ENCODE measurements around the gene FYB1. TPM values are rescaled to one million over a fixed set of nuclear protein-coding genes. Genes with fewer than 3 reads are reported as not detected.

The FYB1 gene
- total RNA-seq, 2 donors from 2014 or later, result 127 to 131 TPM

DNA sequence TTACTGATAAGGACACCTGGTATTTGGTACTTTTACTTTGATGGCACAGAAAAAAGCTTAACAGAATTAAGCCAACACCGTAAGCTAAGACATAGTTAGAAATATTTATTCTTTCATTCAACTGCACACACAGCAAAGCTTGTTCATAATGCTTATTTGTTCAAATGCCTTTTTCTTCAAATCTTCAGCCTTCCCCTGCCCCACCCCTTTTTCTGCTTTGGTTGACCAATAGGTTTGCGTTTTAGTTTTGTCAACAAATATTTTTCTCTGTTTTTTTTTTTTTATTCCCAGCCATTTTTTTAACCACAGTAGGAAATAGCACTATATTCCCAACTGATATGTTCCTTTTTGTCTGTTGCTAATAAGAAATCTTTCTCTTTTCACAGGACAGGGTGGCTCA is 140.2 kb downstream of the FYB1 start:
- Mint-ChIP-seq H3K36me3 (ENCODE audit: insufficient read depth in 2 of 2) (peaks cover 7 to 11% of the 10 kb centered on the region in 2 donors), H3K4me3 (no peak overlapping the region), H3K27me3 (ENCODE audit: low read depth) (peaks cover 25% of the 10 kb centered on the region), H3K27ac (no peak overlapping the region), H3K9me3 (peaks cover 3 to 4% of the 10 kb centered on the region in 2 donors), H3K4me1 (ENCODE audit: low read depth) (peaks cover 50% of the 10 kb centered on the region)
- no peak for DNase-seq
- no peak for ATAC-seq (replicated peaks in 1 of 2)

- DNase-seq, result no peak
- Mint-ChIP-seq H3K27ac (peak overlapping the region; percentile 75), H3K4me3 (peak overlapping the region; percentile 2 to 83), H3K27me3 (ENCODE audit: low read depth) (peaks cover 25% of the 10 kb centered on the region), H3K9me3 (no peaks in the 10 kb centered on the region), H3K4me1 (ENCODE audit: low read depth) (peaks cover 42% of the 10 kb centered on the region), H3K36me3 (ENCODE audit: insufficient read depth in 2 of 2) (peaks cover 3 to 7% of the 10 kb centered on the region in 2 donors)
- no peak for ATAC-seq (replicated peaks in 1 of 2)
Observed at GRCh38 chr5:39076757-39077728, 142.3 kb downstream of the FYB1 start.

- Mint-ChIP-seq H3K4me3 (peak overlapping the region; percentile 52 to 83), H3K27me3 (ENCODE audit: low read depth) (peaks cover 24% of the 10 kb centered on the region), H3K36me3 (ENCODE audit: insufficient read depth in 2 of 2) (peaks cover 2 to 6% of the 10 kb centered on the region in 2 donors), H3K4me1 (ENCODE audit: low read depth) (peaks cover 47% of the 10 kb centered on the region), H3K9me3 (no peaks in the 10 kb centered on the region), H3K27ac (peak overlapping the region; percentile 75)
- DNase-seq (no peak), ATAC-seq (replicated peaks in 1 of 2) (no peak)
Observed at GRCh38 chr5:39076101-39076756, 143.1 kb downstream of the FYB1 start.

DNA sequence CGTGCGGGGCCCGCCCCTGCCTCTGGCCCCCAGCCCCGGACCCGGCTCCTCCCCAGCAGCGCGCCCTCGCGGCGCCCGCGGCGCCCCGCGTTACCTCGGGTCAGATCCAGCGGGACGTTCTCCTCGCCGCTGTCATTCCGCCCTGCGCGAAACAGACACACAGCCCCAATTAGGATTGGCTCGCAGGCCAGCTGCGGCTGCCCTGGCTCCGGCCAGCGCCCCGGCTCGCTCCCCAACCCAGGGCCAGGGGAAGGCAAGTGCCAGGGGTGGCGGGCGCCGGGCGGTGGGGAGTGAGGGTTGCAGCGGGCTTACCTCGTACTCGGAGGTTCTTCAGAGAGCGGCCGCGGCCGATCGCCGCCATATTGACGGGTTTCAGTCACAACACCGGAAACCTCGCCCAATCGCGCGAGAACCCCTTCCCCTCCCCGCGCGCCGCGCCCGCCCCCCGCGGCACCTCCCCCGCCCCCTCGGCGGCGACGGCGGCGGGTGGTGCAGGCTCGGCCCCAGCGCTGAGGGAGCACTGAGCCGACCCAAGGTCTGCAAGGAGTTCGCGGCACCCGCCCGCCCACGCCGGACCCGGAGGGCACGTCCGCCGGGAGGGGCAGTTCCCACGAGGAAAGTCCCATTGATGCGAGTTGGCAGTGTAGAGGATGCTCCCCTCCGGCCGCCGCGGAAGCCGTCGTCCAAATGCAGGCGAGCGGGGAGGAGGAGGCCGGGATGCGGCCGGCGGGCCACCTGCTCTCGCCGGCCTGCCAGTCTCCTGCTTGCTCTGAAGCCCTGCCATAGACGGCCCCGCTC is 145.1 kb downstream of the FYB1 start, which contains the start of gene RICTOR:
TSS of gene RICTOR (minus strand) at position 383 of the 798 bp plus-strand sequence. CDS start at position 361, 22 bp downstream.
- Mint-ChIP-seq H3K4me1 (ENCODE audit: low read depth) (peaks cover 48% of the 10 kb centered on the region), H3K27me3 (ENCODE audit: low read depth) (peaks cover 19% of the 10 kb centered on the region), H3K36me3 (ENCODE audit: insufficient read depth in 2 of 2) (peaks cover 4 to 6% of the 10 kb centered on the region in 2 donors), H3K4me3 (peak within 1 kb of the TSS; percentile 93 to 99), H3K27ac (peak within 1 kb of the TSS; percentile 96), H3K9me3 (no peaks in the 10 kb centered on the region)
- DNase-seq (peak; percentile 93 to 94), ATAC-seq (replicated peaks in 1 of 2) (peak; percentile 84 to 85)

DNA sequence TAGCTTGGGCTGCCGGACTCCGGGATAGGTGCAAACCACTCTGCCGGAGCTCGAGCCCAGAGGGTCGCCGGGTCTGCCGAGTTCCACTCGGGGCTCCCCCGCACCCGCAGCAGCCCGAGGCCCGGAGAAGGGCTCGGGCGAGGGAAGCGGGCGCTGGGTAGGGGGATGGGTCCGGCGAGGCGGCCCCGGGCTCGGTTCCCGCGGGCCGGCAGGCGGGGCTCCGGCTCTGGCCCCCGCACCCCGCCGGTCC is 145.7 kb downstream of the FYB1 start:
- H3K4me3 Mint-ChIP-seq, result peak overlapping the region; percentile 91 to 99
- DNase-seq, result no peak
- peaks cover 14% of the 10 kb centered on the region for H3K27me3 Mint-ChIP-seq (ENCODE audit: low read depth)
- H3K27ac Mint-ChIP-seq, result no peak overlapping the region
- peaks cover 50% of the 10 kb centered on the region for H3K4me1 Mint-ChIP-seq (ENCODE audit: low read depth)
- no peaks in the 10 kb centered on the region for H3K9me3 Mint-ChIP-seq
- ATAC-seq (replicated peaks in 1 of 2), result peak; percentile 41 to 43
- peaks cover 5 to 6% of the 10 kb centered on the region in 2 donors for H3K36me3 Mint-ChIP-seq (ENCODE audit: insufficient read depth in 2 of 2)

GRCh38 chr5:39072925-39073766 is 146.2 kb downstream of the FYB1 start:
- Mint-ChIP-seq H3K9me3 (no peaks in the 10 kb centered on the region), H3K27ac (peak overlapping the region; percentile 89), H3K27me3 (ENCODE audit: low read depth) (peaks cover 9% of the 10 kb centered on the region), H3K4me1 (ENCODE audit: low read depth) (peaks cover 50% of the 10 kb centered on the region), H3K36me3 (ENCODE audit: insufficient read depth in 2 of 2) (peaks cover 8 to 10% of the 10 kb centered on the region in 2 donors), H3K4me3 (peak overlapping the region; percentile 91 to 99)
- ATAC-seq (replicated peaks in 1 of 2), result peak; percentile 66
- DNase-seq, result peak; percentile 78 to 81

DNA sequence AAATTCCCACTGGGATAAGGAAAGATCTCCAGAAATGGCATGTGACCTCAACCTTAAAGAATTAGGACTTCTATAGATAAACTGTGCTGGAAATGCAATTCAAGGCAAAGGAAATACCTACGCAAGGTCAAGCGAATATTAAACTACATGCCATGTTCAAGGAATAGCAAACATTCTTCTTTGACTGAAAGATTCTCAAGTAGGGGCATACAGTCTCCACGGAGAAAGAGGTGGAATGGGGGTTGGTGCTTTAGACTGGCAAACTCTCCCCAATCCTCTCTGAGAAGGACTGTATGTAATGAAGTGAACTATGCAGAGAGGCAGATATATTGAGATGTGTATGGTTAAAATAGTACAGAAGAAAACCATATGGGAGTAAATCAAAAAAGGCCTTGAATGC is 151.3 kb downstream of the FYB1 start:
- no peak for DNase-seq
- ATAC-seq (replicated peaks in 1 of 2), result no peak
- Mint-ChIP-seq H3K4me1 (ENCODE audit: low read depth) (peaks cover 48% of the 10 kb centered on the region), H3K9me3 (peaks cover 10 to 15% of the 10 kb centered on the region in 2 donors), H3K36me3 (ENCODE audit: insufficient read depth in 2 of 2) (peaks cover 24 to 34% of the 10 kb centered on the region in 2 donors), H3K27me3 (ENCODE audit: low read depth) (no peaks in the 10 kb centered on the region), H3K4me3 (no peak overlapping the region), H3K27ac (no peak overlapping the region)

- Mint-ChIP-seq H3K36me3 (ENCODE audit: insufficient read depth in 2 of 2) (peaks cover 24 to 34% of the 10 kb centered on the region in 2 donors), H3K4me1 (ENCODE audit: low read depth) (peaks cover 49% of the 10 kb centered on the region), H3K27ac (no peak overlapping the region)
Observed at GRCh38 chr5:39064450-39064849, 154.9 kb downstream of the FYB1 start.

GRCh38 chr5:39063037-39063436 is 156.3 kb downstream of the FYB1 start:
- DNase-seq, result no peak
- Mint-ChIP-seq H3K4me1 (ENCODE audit: low read depth) (peaks cover 59% of the 10 kb centered on the region), H3K27ac (no peak overlapping the region)

More at GRCh38 chr5:39064450-39064849, 154.9 kb downstream of the FYB1 start:
- Mint-ChIP-seq H3K9me3 (peaks cover 10 to 15% of the 10 kb centered on the region in 2 donors), H3K4me3 (no peak overlapping the region), H3K27me3 (ENCODE audit: low read depth) (no peaks in the 10 kb centered on the region)
- ATAC-seq (replicated peaks in 1 of 2) (no peak), DNase-seq (no peak)

GRCh38 chr5:39062530-39062929 is 156.8 kb downstream of the FYB1 start:
- Mint-ChIP-seq H3K9me3 (peaks cover 6 to 12% of the 10 kb centered on the region in 2 donors), H3K4me1 (ENCODE audit: low read depth) (peaks cover 63% of the 10 kb centered on the region), H3K4me3 (peak overlapping the region in 1 of 2 donors; percentile 27), H3K27ac (no peak overlapping the region), H3K27me3 (ENCODE audit: low read depth) (no peaks in the 10 kb centered on the region), H3K36me3 (ENCODE audit: insufficient read depth in 2 of 2) (peaks cover 18 to 21% of the 10 kb centered on the region in 2 donors)
- DNase-seq (no peak), ATAC-seq (replicated peaks in 1 of 2) (no peak)

More at GRCh38 chr5:39063037-39063436, 156.3 kb downstream of the FYB1 start:
- peaks cover 21 to 26% of the 10 kb centered on the region in 2 donors for H3K36me3 Mint-ChIP-seq (ENCODE audit: insufficient read depth in 2 of 2)
- peak overlapping the region in 1 of 2 donors; percentile 27 for H3K4me3 Mint-ChIP-seq
- H3K27me3 Mint-ChIP-seq (ENCODE audit: low read depth), result no peaks in the 10 kb centered on the region
- peaks cover 10 to 15% of the 10 kb centered on the region in 2 donors for H3K9me3 Mint-ChIP-seq
- no peak for ATAC-seq (replicated peaks in 1 of 2)

DNA sequence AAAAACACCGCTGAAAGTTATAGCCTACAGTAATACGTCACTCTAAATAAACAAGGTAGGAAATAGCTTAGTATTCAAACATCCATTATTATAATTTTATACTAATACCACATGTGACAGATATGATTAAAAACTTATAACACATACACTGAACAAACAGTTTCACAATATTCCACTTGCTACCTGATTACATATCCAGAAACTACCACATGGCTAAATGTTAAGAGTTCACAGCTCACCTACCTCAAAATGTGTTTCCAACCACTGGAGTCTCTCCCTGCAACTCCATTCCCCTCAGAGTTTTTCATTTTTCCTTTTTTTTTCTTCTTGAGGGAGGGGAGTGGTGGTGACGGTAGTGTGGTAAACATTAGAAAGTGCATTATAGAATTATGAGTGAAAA is 157.3 kb downstream of the FYB1 start:
- ATAC-seq (replicated peaks in 1 of 2) (no peak), DNase-seq (no peak)
- Mint-ChIP-seq H3K36me3 (ENCODE audit: insufficient read depth in 2 of 2) (peaks cover 14 to 16% of the 10 kb centered on the region in 2 donors), H3K4me3 (no peak overlapping the region), H3K27me3 (ENCODE audit: low read depth) (no peaks in the 10 kb centered on the region), H3K27ac (no peak overlapping the region), H3K9me3 (peaks cover 4 to 8% of the 10 kb centered on the region in 2 donors), H3K4me1 (ENCODE audit: low read depth) (peaks cover 68% of the 10 kb centered on the region)

GRCh38 chr5:39059064-39059463 is 160.3 kb downstream of the FYB1 start:
- peak overlapping the region; percentile 83 for H3K27ac Mint-ChIP-seq
- H3K36me3 Mint-ChIP-seq (ENCODE audit: insufficient read depth in 2 of 2), result peaks cover 2% of the 10 kb centered on the region in 2 donors

More at GRCh38 chr5:39059064-39059463, 160.3 kb downstream of the FYB1 start:
- H3K9me3 Mint-ChIP-seq, result no peaks in the 10 kb centered on the region
- DNase-seq (no peak), ATAC-seq (replicated peaks in 1 of 2) (no peak)
- peaks cover 69% of the 10 kb centered on the region for H3K4me1 Mint-ChIP-seq (ENCODE audit: low read depth)
- H3K4me3 Mint-ChIP-seq, result peak overlapping the region; percentile 9 to 31
- H3K27me3 Mint-ChIP-seq (ENCODE audit: low read depth), result no peaks in the 10 kb centered on the region

Data from activated T-cell treated with anti-CD3 and anti-CD28 coated beads, Interleukin-2, amount 50 U/mL, for 72 hours (primary cell).